H1 (cell line): ENCODE results near the gene KCNMA1.

Experiments used
- EP300 ChIP-seq, 2 experiments: IDR thresholded peaks; 1 replicate in 1 of 2; 2 replicates in 1 of 2; pipeline ENCODE4 v1.6.1; 2011 to 2012; ENCODE audit warnings: low read depth in 2 of 2, low read length in 2 of 2, mild to moderate bottlenecking in 2 of 2, borderline replicate concordance in 1 of 2, inconsistent platforms in 1 of 2, moderate library complexity in 1 of 2
- POLR2AphosphoS5 ChIP-seq: IDR thresholded peaks from 2 replicates; pipeline ENCODE4 v1.6.1; 2011; ENCODE audit warnings: low read depth, low read length
- RFX5 ChIP-seq: IDR thresholded peaks from 2 replicates; pipeline ENCODE4 v1.6.1; 2011; ENCODE audit warnings: low read depth, low read length, improper control_type of control experiment, borderline replicate concordance
- TF ChIP-seq, protein P1 (sequence below), 3 experiments: IDR thresholded peaks; 1 replicate in 2 of 3; 2 replicates in 1 of 3; pipeline versions ENCODE4 v1.5.1 to v1.6.1; 2011; ENCODE audit warnings: low read length in 3 of 3, mild to moderate bottlenecking in 3 of 3, inconsistent platforms in 2 of 3, low read depth in 1 of 3, moderate library complexity in 1 of 3; ENCODE audit not compliant: insufficient read depth in 1 of 3; ENCODE audit errors: control extremely low read depth in 1 of 3

DNA sequence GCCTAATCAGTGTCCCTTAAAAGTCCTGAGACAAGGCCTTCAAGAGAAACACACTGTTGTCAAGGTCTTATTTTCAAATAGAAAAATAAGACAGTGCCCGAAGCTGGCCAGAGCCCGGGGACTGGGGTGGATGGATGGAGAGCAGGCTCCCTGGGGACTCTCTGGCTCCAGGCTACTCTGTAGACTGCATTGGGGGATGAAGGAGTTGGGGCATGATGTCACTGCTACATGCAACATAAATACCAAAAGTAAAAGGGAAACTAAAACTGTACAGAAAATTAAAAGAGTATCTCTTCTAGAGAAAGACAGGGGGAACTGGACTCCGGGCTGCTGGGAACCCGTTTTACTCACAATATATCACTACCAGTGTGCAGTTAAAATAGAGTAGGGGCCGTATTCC is 629.8 kb downstream of the KCNMA1 start:
- TF ChIP-seq, protein P1, sequence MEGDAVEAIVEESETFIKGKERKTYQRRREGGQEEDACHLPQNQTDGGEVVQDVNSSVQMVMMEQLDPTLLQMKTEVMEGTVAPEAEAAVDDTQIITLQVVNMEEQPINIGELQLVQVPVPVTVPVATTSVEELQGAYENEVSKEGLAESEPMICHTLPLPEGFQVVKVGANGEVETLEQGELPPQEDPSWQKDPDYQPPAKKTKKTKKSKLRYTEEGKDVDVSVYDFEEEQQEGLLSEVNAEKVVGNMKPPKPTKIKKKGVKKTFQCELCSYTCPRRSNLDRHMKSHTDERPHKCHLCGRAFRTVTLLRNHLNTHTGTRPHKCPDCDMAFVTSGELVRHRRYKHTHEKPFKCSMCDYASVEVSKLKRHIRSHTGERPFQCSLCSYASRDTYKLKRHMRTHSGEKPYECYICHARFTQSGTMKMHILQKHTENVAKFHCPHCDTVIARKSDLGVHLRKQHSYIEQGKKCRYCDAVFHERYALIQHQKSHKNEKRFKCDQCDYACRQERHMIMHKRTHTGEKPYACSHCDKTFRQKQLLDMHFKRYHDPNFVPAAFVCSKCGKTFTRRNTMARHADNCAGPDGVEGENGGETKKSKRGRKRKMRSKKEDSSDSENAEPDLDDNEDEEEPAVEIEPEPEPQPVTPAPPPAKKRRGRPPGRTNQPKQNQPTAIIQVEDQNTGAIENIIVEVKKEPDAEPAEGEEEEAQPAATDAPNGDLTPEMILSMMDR (IDR thresholded peaks at IDR 0.05; ENCODE audit: control extremely low read depth in 1 of 3, insufficient read depth in 1 of 3, low read depth in 1 of 3, low read length in 3 of 3) = no peak
- TF ChIP-seq RFX5 (no peak), POLR2AphosphoS5 (no peak), EP300 (IDR thresholded peaks at IDR 0.05; ENCODE audit: borderline replicate concordance in 1 of 2, low read depth in 2 of 2, low read length in 2 of 2) (no peak)
